ENCODE data around the gene FAM241B.

FAM241B gene

GRCh38 chr10:69624245-69624786 is 5.7 kb upstream of the FAM241B start:
- DNase-seq (ENCODE audit: low read depth), result no peak
- no peak overlapping the region for H3K4me3 ChIP-seq (ENCODE audit: control insufficient read depth, low read depth, low read length)
- no peak for TF ChIP-seq CTCF (IDR thresholded peaks at IDR 0.05; ENCODE audit: control insufficient read depth, insufficient read depth, low read depth, low read length, missing control alignments)

GRCh38 chr10:69626826-69627225 is 3.2 kb upstream of the FAM241B start:
- DNase-seq (ENCODE audit: low read depth), result no peak
- no peak for TF ChIP-seq CTCF (IDR thresholded peaks at IDR 0.05; ENCODE audit: control insufficient read depth, insufficient read depth, low read depth, low read length, missing control alignments)
- H3K4me3 ChIP-seq (ENCODE audit: control insufficient read depth, low read depth, low read length), result no peak overlapping the region

GRCh38 chr10:69628891-69629290 is 1.2 kb upstream of the FAM241B start:
- H3K4me3 ChIP-seq (ENCODE audit: control insufficient read depth, low read depth, low read length), result no peak overlapping the region
- TF ChIP-seq CTCF (IDR thresholded peaks at IDR 0.05; ENCODE audit: control insufficient read depth, insufficient read depth, low read depth, low read length, missing control alignments), result no peak
- DNase-seq (ENCODE audit: low read depth), result no peak

GRCh38 chr10:69629519-69629896 is 539 bp upstream of the FAM241B start:
- no peak for TF ChIP-seq CTCF (IDR thresholded peaks at IDR 0.05; ENCODE audit: control insufficient read depth, insufficient read depth, low read depth, low read length, missing control alignments)
- DNase-seq (ENCODE audit: low read depth), result no peak
- no peak overlapping the region for H3K4me3 ChIP-seq (ENCODE audit: control insufficient read depth, low read depth, low read length)

GRCh38 chr10:69630651-69631400 is 779 bp downstream of the FAM241B start:
- TF ChIP-seq CTCF (IDR thresholded peaks at IDR 0.05; ENCODE audit: control insufficient read depth, insufficient read depth, low read depth, low read length, missing control alignments), result no peak
- DNase-seq (ENCODE audit: low read depth), result no peak
- peak overlapping the region; percentile 14 for H3K4me3 ChIP-seq (ENCODE audit: control insufficient read depth, low read depth, low read length)

- DNase-seq (ENCODE audit: low read depth), result no peak
- no peak for TF ChIP-seq CTCF (IDR thresholded peaks at IDR 0.05; ENCODE audit: control insufficient read depth, insufficient read depth, low read depth, low read length, missing control alignments)
- H3K4me3 ChIP-seq (ENCODE audit: control insufficient read depth, low read depth, low read length), result no peak overlapping the region
Measured at GRCh38 chr10:69631566-69631965, 1.5 kb downstream of the FAM241B start.

All from AG09309 (cell line).